HepG2 (cell line): ENCODE data around the gene URGCP. TPM values are rescaled to one million over a fixed set of nuclear protein-coding genes. Genes with fewer than 3 reads are reported as not detected.

Experiments
- ATF7-NPFF ChIP-seq: sonication (generic); formaldehyde crosslinking; IDR thresholded peaks from 2 replicates; pipeline ENCODE4 v1.8.1; 2023; ENCODE audit warnings: mild to moderate bottlenecking, low read depth, missing genetic modification reagents, moderate library complexity
- E2F5 ChIP-seq: sonication (generic); formaldehyde crosslinking; conservative IDR thresholded peaks from 2 replicates; pipeline ENCODE4 v1.4.0; 2020; ENCODE audit warnings: missing genetic modification reagents
- GATAD1 ChIP-seq: IDR thresholded peaks from 2 replicates; pipeline ENCODE4 v1.6.1; 2016; ENCODE audit warnings: missing genetic modification reagents, missing compliant biosample characterization
- NBN ChIP-seq: fragments of 450-650 bp; conservative IDR thresholded peaks from 2 replicates; pipeline ENCODE4 v1.6.1; 2017
- NR1H2 ChIP-seq: sonication (generic); formaldehyde crosslinking; IDR thresholded peaks from 2 replicates; pipeline ENCODE4 v1.8.1; 2022; ENCODE audit warnings: low read depth, missing genetic modification reagents, borderline replicate concordance
- PHB2 ChIP-seq: fragments of 450-650 bp; IDR thresholded peaks from 2 replicates; pipeline ENCODE4 v1.6.1; 2018; ENCODE audit not compliant: partially characterized antibody
- U2AF2 ChIP-seq: fragments of 200-400 bp; formaldehyde crosslinking; IDR thresholded peaks from 2 replicates; pipeline ENCODE4 v1.6.1; 2017; ENCODE audit warnings: low read depth, mild to moderate bottlenecking, low read length
- ZBTB20 ChIP-seq: sonication (generic); formaldehyde crosslinking; IDR thresholded peaks from 2 replicates; pipeline ENCODE4 v1.8.1; 2023; ENCODE audit warnings: missing genetic modification reagents, low read depth, mild to moderate bottlenecking, borderline replicate concordance
- ZBTB4 ChIP-seq: sonication (generic); formaldehyde crosslinking; IDR thresholded peaks from 2 replicates; pipeline ENCODE4 v1.4.0; 2020; ENCODE audit warnings: missing genetic modification reagents, mild to moderate bottlenecking, borderline replicate concordance
- ZFP36L2 ChIP-seq: sonication (generic); formaldehyde crosslinking; IDR thresholded peaks from 2 replicates; pipeline ENCODE4 v1.4.0; 2020; ENCODE audit warnings: missing genetic modification reagents
- ZNF136 ChIP-seq: sonication (generic); formaldehyde crosslinking; IDR thresholded peaks from 2 replicates; pipeline ENCODE4 v1.8.1; 2022; ENCODE audit warnings: low read depth, mild to moderate bottlenecking, moderate library complexity, missing genetic modification reagents
- ZNF18 ChIP-seq: sonication (generic); formaldehyde crosslinking; IDR thresholded peaks from 2 replicates; pipeline ENCODE4 v1.8.0; 2022; ENCODE audit warnings: mild to moderate bottlenecking, missing genetic modification reagents; ENCODE audit not compliant: insufficient replicate concordance
- ZNF331 ChIP-seq: sonication (generic); formaldehyde crosslinking; IDR thresholded peaks from 2 replicates; pipeline ENCODE4 v1.4.0; 2020; ENCODE audit warnings: missing genetic modification reagents
- ZNF34 ChIP-seq: sonication (generic); formaldehyde crosslinking; IDR thresholded peaks from 2 replicates; pipeline ENCODE4 v1.4.0; 2020; ENCODE audit warnings: mild to moderate bottlenecking, missing genetic modification reagents, borderline replicate concordance
- ZNF350 ChIP-seq: sonication (generic); formaldehyde crosslinking; IDR thresholded peaks from 2 replicates; pipeline ENCODE4 v1.4.0; 2020; ENCODE audit warnings: mild to moderate bottlenecking, low read depth, missing genetic modification reagents, borderline replicate concordance
- ZNF646 ChIP-seq: sonication (generic); formaldehyde crosslinking; IDR thresholded peaks from 2 replicates; pipeline ENCODE4 v1.9.0; 2021; ENCODE audit warnings: mild to moderate bottlenecking, missing genetic modification reagents
- ZNF83 ChIP-seq: sonication (generic); formaldehyde crosslinking; IDR thresholded peaks from 2 replicates; pipeline ENCODE4 v1.4.0; 2020; ENCODE audit warnings: missing genetic modification reagents, mild to moderate bottlenecking, borderline replicate concordance
- polyA plus RNA-seq, 8 experiments: library from polyadenylated mRNA; depleted of rRNA in 3 of 8; stranded (reverse) in 7 of 8; unstranded in 1 of 8; fragments of >200 nt; fragmentation: Illumina TruSeq in 4 of 8; extraction: Trizol in 4 of 8; gene quantifications; 2 replicates each; pipeline versions ENCODE4 v1.2.1 to v1.2.3, GENCODE V29; 2011 to 2016; ENCODE audit warnings: low read depth in 4 of 8, missing spikeins in 1 of 8, mixed read lengths in 1 of 8; ENCODE audit not compliant: insufficient read depth in 1 of 8
- total RNA-seq, 5 experiments: library from RNA; depleted of rRNA; stranded (reverse); fragments of >200 nt; fragmentation: Illumina TruSeq; extraction: Trizol; gene quantifications; 2 replicates each; pipeline ENCODE4 v1.2.3, GENCODE V29; 2016; ENCODE audit warnings: low read depth in 1 of 5

Gene URGCP
- total and polyA plus RNA-seq, 2 of the 13 experiments (the other 11 are each of a cell fraction or from before 2014, with no cell fraction given): 22.3 to 25.8 TPM

GRCh38 chr7:43905209-43905946, 1.0 kb downstream of the URGCP start (continued):
- no peak for TF ChIP-seq ZNF83 (CRISPR knock-in tag)
- TF ChIP-seq ZNF34 (CRISPR knock-in tag): no peak
- no peak for TF ChIP-seq NBN
- TF ChIP-seq GATAD1: peak; percentile 53; the same call in 1 of the 2 replicates
- no peak for TF ChIP-seq ATF7-NPFF
- TF ChIP-seq ZNF331: peak; percentile 79
- TF ChIP-seq E2F5 (CRISPR knock-in tag): no peak
- TF ChIP-seq ZNF350 (CRISPR knock-in tag): peak; percentile 54; the same call in 1 of the 2 replicates
- no peak for TF ChIP-seq ZFP36L2 (CRISPR knock-in tag)
- TF ChIP-seq ZBTB20: peak; percentile 24; the same call in 1 of the 2 replicates
- TF ChIP-seq ZNF646: no peak; the same call in 1 of the 2 replicates
- no peak for TF ChIP-seq ZNF136 (CRISPR knock-in tag)
- TF ChIP-seq PHB2: no peak
- TF ChIP-seq ZBTB4 (CRISPR knock-in tag): no peak
- no peak for TF ChIP-seq U2AF2
- TF ChIP-seq NR1H2: no peak
- no peak for TF ChIP-seq ZNF18 (CRISPR knock-in tag)
